Measurements from ENCODE around the gene LCE1A.
A peak's percentile ranks its signal among the peaks of the same experiment; 100 is the strongest.

DNA sequence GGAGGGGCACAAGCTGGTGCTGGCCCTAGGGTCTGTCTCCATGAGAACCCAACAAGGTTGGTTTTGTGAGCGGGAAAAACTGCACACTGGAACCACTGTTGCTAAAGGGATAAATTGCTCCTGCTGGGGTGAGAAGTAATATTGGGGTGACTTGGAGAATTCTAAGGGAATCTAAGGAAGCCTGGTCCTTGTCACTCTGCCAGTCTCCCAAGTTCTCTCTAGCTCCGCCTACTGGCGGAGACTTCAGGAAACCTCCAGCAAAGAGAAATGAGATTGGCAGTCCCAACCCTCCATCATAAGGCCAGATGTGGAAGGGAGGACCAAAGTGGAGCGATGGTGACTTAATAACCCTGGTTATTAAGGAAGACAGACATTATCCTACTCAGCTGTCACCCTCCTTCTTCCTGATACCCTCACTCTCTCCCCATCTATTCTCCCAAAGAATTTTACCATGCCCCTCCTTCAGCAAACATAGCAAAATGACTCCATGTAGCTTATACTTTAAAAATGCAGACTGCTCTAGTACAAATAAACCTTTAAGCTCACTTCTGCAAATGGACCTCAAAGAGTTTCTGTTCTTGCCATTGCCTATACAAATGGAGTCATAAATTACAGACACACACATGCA lies 49.6 kb upstream of the LCE1A start:
- TF ChIP-seq SP1 (IDR thresholded peaks at IDR 0.05), result no peak
- no peak for TF ChIP-seq BHLHE40 (IDR thresholded peaks at IDR 0.05; ENCODE audit: borderline replicate concordance)
- no peak for TF ChIP-seq FOXK2 (IDR thresholded peaks at IDR 0.05)
- TF ChIP-seq SUZ12 (IDR thresholded peaks at IDR 0.05), result no peak
- TF ChIP-seq ARNT (IDR thresholded peaks at IDR 0.05), result no peak
- TF ChIP-seq FOXA1 (IDR thresholded peaks at IDR 0.05), result no peak
- no peak for TF ChIP-seq TARDBP (IDR thresholded peaks at IDR 0.05)
- TF ChIP-seq HDGF (IDR thresholded peaks at IDR 0.05; ENCODE audit: borderline replicate concordance), result no peak
- TF ChIP-seq FOXM1 (IDR thresholded peaks at IDR 0.05; ENCODE audit: borderline replicate concordance), result no peak
- TF ChIP-seq, protein P1, sequence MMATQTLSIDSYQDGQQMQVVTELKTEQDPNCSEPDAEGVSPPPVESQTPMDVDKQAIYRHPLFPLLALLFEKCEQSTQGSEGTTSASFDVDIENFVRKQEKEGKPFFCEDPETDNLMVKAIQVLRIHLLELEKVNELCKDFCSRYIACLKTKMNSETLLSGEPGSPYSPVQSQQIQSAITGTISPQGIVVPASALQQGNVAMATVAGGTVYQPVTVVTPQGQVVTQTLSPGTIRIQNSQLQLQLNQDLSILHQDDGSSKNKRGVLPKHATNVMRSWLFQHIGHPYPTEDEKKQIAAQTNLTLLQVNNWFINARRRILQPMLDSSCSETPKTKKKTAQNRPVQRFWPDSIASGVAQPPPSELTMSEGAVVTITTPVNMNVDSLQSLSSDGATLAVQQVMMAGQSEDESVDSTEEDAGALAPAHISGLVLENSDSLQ (IDR thresholded peaks at IDR 0.05), result peak; percentile 46
- no peak for TF ChIP-seq ELF4 (IDR thresholded peaks at IDR 0.05)
- TF ChIP-seq NFRKB (IDR thresholded peaks at IDR 0.05), result no peak
- TF ChIP-seq ZNF384 (IDR thresholded peaks at IDR 0.05), result no peak
- no peak for TF ChIP-seq CTBP1 (IDR thresholded peaks at IDR 0.05; ENCODE audit: borderline replicate concordance)

Data from HEK293T (cell line).